T-helper 2 cell treated with Interferon-gamma antibody and Interleukin-4, amounts not matched to agents 5 μg/mL and 100 μg/mL, for 36 hours (primary cell): ENCODE measurements around the gene DDX5.
A peak's percentile ranks its signal among the peaks of the same experiment; 100 is the strongest.

Experiments used
- DNase-seq: peaks from one replicate; pipeline ENCODE4 v3.0.0; 2021; ENCODE audit warnings: low spot score
- H3K27ac Mint-ChIP-seq: one replicate; pipeline ENCODE4 v1.8.0; 2021; ENCODE audit warnings: mild to moderate bottlenecking, mixed read lengths
- H3K27me3 Mint-ChIP-seq: one replicate; pipeline ENCODE4 v1.8.0; 2021; ENCODE audit warnings: low read depth, mixed read lengths
- H3K36me3 Mint-ChIP-seq: one replicate; pipeline ENCODE4 v1.8.0; 2021; ENCODE audit warnings: low read depth, mixed read lengths
- H3K4me1 Mint-ChIP-seq: one replicate; pipeline ENCODE4 v1.8.0; 2021; ENCODE audit warnings: low read depth, mixed read lengths
- H3K4me3 Mint-ChIP-seq: one replicate; pipeline ENCODE4 v1.8.0; 2022; ENCODE audit warnings: mild to moderate bottlenecking, moderate library complexity, mixed read lengths
- H3K9me3 Mint-ChIP-seq: one replicate; pipeline ENCODE4 v1.8.0; 2021; ENCODE audit warnings: mixed read lengths

Gene DDX5

DNA sequence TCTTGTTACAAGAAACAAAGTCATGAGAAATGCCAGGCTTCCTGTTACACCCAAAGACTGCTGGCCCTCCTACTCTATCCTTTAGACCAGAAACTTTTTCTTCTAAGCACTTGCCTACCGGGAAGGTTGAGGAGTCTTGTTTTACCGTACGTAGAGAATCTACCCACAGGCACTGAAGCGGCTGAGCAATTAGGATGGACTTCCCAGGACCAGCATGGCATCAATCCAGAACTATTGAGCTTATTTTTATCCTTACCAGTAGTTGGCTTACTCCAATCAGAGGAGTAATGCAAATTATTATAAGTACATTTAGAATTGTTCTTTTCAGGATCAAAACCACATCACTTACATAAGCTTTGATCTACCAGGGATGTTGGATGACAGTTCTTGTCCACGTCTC is 26.3 kb upstream of the DDX5 start:
- H3K4me1 Mint-ChIP-seq = peaks cover 3% of the 10 kb centered on the region
- H3K27ac Mint-ChIP-seq = no peak overlapping the region
- no peak for DNase-seq
- H3K4me3 Mint-ChIP-seq = no peak overlapping the region
- H3K36me3 Mint-ChIP-seq = peaks cover 62% of the 10 kb centered on the region
- no peaks in the 10 kb centered on the region for H3K27me3 Mint-ChIP-seq
- no peaks in the 10 kb centered on the region for H3K9me3 Mint-ChIP-seq

GRCh38 chr17:64531955-64532371 is 25.9 kb upstream of the DDX5 start:
- H3K27me3 Mint-ChIP-seq = no peaks in the 10 kb centered on the region
- peaks cover 3% of the 10 kb centered on the region for H3K4me1 Mint-ChIP-seq
- DNase-seq = no peak
- peaks cover 61% of the 10 kb centered on the region for H3K36me3 Mint-ChIP-seq
- no peaks in the 10 kb centered on the region for H3K9me3 Mint-ChIP-seq
- no peak overlapping the region for H3K4me3 Mint-ChIP-seq
- H3K27ac Mint-ChIP-seq = no peak overlapping the region

DNA sequence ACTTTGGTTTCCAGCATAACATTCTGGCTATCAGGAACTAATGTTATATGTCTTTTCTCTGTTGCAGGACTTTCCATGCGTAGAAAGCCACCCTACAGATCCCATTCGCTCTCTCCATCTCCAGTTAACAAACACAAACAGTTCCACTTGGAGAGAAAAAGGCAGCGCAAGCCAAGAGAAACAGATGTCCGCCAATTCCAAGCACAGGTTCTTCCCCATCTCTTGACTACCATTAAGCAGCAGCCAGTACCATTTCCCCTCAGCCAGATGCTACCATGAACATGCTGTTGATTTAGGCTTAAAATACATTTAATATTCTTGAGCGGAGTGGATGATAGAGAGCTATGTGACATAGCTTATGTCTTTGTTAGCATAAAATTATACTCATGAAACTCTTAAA is 23.1 kb upstream of the DDX5 start:
- Mint-ChIP-seq H3K9me3 (no peaks in the 10 kb centered on the region), H3K36me3 (peaks cover 59% of the 10 kb centered on the region), H3K4me3 (no peak overlapping the region), H3K4me1 (peaks cover 3% of the 10 kb centered on the region), H3K27me3 (no peaks in the 10 kb centered on the region), H3K27ac (no peak overlapping the region)
- no peak for DNase-seq

- Mint-ChIP-seq H3K36me3 (peaks cover 56% of the 10 kb centered on the region), H3K27ac (no peak overlapping the region), H3K9me3 (no peaks in the 10 kb centered on the region), H3K4me3 (no peak overlapping the region), H3K27me3 (no peaks in the 10 kb centered on the region), H3K4me1 (no peaks in the 10 kb centered on the region)
- DNase-seq = no peak
These were observed 21.8 kb upstream of the DDX5 start for GRCh38 chr17:64527914-64528313.

DNA sequence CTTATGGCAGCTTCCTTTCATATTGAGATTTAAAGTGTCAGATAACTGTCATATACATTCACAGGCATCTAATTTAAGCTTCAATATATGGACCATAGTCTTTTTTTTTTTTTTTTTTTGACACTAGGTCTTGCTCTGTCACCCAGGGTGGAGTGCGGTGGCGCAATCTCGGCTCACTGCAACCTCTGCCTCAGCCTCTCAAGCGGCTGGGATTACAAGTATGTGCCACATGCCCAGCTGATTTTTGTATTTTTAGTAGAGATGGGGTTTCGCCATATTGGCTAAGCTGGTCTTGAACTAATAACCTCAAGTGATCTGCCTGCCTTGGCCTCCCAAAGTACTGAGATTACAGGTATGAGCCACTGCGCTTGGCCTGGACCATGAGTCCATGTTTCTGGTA is 14.3 kb upstream of the DDX5 start:
- peaks cover under 1% of the 10 kb centered on the region for H3K4me1 Mint-ChIP-seq
- H3K36me3 Mint-ChIP-seq = peaks cover 44% of the 10 kb centered on the region
- DNase-seq = no peak
- H3K9me3 Mint-ChIP-seq = no peaks in the 10 kb centered on the region
- no peak overlapping the region for H3K4me3 Mint-ChIP-seq
- no peak overlapping the region for H3K27ac Mint-ChIP-seq
- H3K27me3 Mint-ChIP-seq = no peaks in the 10 kb centered on the region

DNA sequence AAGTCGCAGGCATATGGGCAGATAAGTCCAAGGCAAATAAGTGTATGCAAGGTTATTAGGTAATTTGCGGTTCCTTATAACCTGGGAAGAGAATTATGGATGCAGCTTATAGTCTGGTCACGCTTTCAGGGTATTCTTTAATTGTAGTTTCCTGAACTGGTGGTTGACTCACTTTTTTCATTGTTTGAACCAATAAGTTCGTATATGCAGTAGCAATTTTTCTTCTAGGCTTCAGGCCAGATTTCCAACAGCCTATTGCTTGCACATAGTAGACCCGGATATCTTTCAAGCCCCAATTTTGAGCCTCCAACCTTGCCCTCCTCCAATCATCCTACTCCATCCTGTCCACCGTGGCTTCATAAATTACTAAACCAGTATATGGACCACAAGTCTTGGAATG is 13.5 kb upstream of the DDX5 start:
- Mint-ChIP-seq H3K4me1 (peaks cover 2% of the 10 kb centered on the region), H3K27ac (no peak overlapping the region), H3K27me3 (no peaks in the 10 kb centered on the region), H3K36me3 (peaks cover 48% of the 10 kb centered on the region), H3K4me3 (no peak overlapping the region), H3K9me3 (no peaks in the 10 kb centered on the region)
- DNase-seq = no peak

DNA sequence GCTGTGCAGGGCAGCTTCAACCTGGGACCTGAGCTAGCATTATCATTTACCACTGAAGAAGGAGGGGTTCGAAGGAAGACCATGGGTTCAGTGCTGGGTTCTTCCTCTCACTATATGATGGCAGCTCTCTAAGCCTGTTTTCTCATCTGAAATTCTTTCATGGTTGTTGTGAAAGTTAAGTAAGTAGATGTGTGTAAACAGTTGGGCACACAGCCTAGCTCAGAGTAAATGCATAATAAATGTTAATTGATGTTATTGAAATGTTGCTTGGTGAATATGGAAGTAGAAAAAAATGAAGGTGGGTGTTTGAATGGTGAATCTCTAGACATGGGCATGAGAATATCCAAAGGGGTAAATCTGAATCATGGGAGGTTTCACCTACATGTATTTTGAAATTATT is 9.7 kb upstream of the DDX5 start:
- Mint-ChIP-seq H3K4me1 (peaks cover 6% of the 10 kb centered on the region), H3K27me3 (no peaks in the 10 kb centered on the region), H3K27ac (no peak overlapping the region), H3K36me3 (peaks cover 58% of the 10 kb centered on the region), H3K4me3 (no peak overlapping the region), H3K9me3 (no peaks in the 10 kb centered on the region)
- no peak for DNase-seq

DNA sequence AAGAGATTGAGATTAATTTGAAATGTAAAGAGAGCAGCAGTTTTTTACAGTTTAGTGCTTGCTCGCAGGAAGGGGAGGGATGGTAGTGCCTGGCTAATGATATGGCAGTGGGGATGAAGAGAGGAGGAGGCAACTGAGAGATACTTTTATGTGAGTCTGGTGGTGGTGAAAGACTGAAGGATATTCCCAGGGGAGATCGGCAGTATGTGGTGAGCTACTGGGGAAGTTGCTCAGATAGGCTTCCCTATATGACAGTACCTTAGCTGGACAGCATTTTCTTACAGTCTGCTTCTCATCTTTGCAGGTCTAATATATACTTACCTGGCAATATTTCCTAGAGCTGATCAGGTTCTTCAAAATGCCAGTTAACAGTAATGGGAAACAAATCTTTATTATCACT is 9.3 kb upstream of the DDX5 start:
- H3K27ac Mint-ChIP-seq = no peak overlapping the region

GRCh38 chr17:64509179-64509578 is 3.1 kb upstream of the DDX5 start:
- H3K9me3 Mint-ChIP-seq = no peaks in the 10 kb centered on the region
- H3K36me3 Mint-ChIP-seq = peaks cover 59% of the 10 kb centered on the region
- H3K27me3 Mint-ChIP-seq = peaks cover 8% of the 10 kb centered on the region
- H3K27ac Mint-ChIP-seq = no peak overlapping the region
- H3K4me1 Mint-ChIP-seq = peaks cover 26% of the 10 kb centered on the region
- peak overlapping the region; percentile 48 for H3K4me3 Mint-ChIP-seq
- DNase-seq = no peak

More for the DNA sequence above, 9.3 kb upstream of the DDX5 start:
- Mint-ChIP-seq H3K4me1 (peaks cover 6% of the 10 kb centered on the region), H3K27me3 (no peaks in the 10 kb centered on the region), H3K4me3 (no peak overlapping the region), H3K9me3 (no peaks in the 10 kb centered on the region), H3K36me3 (peaks cover 61% of the 10 kb centered on the region)
- no peak for DNase-seq

DNA sequence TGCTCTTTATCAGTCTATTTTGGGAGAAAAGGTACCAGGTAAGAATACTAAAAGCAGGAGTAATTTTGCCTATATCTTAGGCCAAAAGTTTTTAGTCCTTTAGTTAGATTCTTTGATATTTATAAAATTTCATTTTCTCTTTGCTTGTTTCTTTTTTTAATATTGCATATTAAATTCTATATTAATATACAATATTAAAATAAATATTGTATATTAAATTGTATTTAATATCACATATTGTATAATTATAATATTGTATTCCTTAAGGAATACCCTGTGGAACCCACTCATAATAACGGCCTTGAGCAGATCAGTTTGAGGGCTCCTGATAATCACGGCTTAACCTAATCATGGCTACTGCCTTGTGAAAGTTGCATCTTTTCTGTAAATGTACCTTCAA is 2.6 kb upstream of the DDX5 start:
- H3K4me1 Mint-ChIP-seq = peaks cover 30% of the 10 kb centered on the region
- peaks cover 61% of the 10 kb centered on the region for H3K36me3 Mint-ChIP-seq
- peaks cover 8% of the 10 kb centered on the region for H3K27me3 Mint-ChIP-seq
- H3K4me3 Mint-ChIP-seq = peak overlapping the region; percentile 96
- H3K27ac Mint-ChIP-seq = no peak overlapping the region
- no peak for DNase-seq
- no peaks in the 10 kb centered on the region for H3K9me3 Mint-ChIP-seq

DNA sequence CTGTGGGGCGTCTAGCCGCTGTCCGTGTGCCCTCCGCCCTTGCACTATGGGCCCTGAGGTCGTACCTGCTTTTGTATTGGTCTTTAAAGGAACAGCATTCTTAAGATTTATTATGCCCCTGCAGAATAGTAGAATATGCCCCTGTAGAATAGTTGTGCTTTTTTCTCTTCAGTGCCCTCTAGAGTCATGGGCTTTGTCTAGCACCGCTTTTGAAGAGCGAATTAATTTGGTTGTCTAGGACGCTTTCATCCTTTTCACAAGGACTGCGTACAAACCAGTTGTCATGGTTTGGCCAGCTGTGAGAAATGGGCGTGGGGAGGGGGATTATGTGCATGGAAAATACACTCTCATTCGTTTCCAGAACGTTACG is 1.3 kb upstream of the DDX5 start:
- no peaks in the 10 kb centered on the region for H3K9me3 Mint-ChIP-seq
- peak; percentile 44 for DNase-seq
- peaks cover 8% of the 10 kb centered on the region for H3K27me3 Mint-ChIP-seq
- peaks cover 38% of the 10 kb centered on the region for H3K4me1 Mint-ChIP-seq
- H3K4me3 Mint-ChIP-seq = peak overlapping the region; percentile 96
- H3K36me3 Mint-ChIP-seq = peaks cover 67% of the 10 kb centered on the region
- H3K27ac Mint-ChIP-seq = peak overlapping the region; percentile 99

GRCh38 chr17:64506576-64507412 is 705 bp upstream of the DDX5 start, which contains the start of gene CEP95:
Gene CEP95, plus strand, starts transcription at chr17:64506977. Its CDS starts 121 bp downstream, at chr17:64507098.
- Mint-ChIP-seq H3K9me3 (no peaks in the 10 kb centered on the region), H3K27ac (peak within 1 kb of the TSS; percentile 99), H3K27me3 (peaks cover 8% of the 10 kb centered on the region), H3K36me3 (peaks cover 70% of the 10 kb centered on the region), H3K4me1 (peaks cover 43% of the 10 kb centered on the region), H3K4me3 (peak within 1 kb of the TSS; percentile 96)
- DNase-seq = peak; percentile 95

- H3K9me3 Mint-ChIP-seq = no peaks in the 10 kb centered on the region
- peak; percentile 79 for DNase-seq
- H3K27me3 Mint-ChIP-seq = peaks cover 8% of the 10 kb centered on the region
- H3K4me3 Mint-ChIP-seq = peak overlapping the region; percentile 96
- peaks cover 70% of the 10 kb centered on the region for H3K36me3 Mint-ChIP-seq
- H3K4me1 Mint-ChIP-seq = peaks cover 49% of the 10 kb centered on the region
- peak overlapping the region; percentile 99 for H3K27ac Mint-ChIP-seq
These were observed 519 bp downstream of the DDX5 start for GRCh38 chr17:64505340-64506200.

DNA sequence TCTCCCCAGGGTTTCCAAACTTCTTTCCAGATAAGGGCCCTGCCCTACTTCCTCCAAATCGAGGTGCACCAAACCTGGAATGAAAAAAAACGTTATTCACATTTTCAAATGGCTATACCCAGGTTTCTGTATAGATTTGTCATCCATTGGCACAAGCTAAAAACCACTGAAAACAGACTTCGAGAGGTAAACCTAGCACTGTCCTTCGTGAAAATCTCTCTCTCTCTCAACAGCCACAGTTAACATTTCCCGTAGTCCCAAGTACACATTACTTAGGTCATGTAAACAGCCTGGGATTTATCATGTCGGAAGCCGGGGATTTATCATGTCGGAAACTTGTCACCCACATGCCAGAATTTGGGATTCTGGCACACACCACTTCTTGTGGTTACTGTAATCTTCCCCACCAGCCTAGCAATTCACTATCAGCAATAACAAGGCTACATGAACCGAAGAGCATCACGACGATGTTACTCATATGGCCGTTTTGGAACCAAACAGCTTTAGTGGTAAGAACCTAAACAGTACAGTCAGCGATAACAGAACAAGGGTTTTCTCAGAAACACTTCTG is 1.2 kb downstream of the DDX5 start:
- peaks cover 73% of the 10 kb centered on the region for H3K36me3 Mint-ChIP-seq

More for the DNA sequence above, 1.2 kb downstream of the DDX5 start:
- peak overlapping the region; percentile 99 for H3K27ac Mint-ChIP-seq
- DNase-seq = no peak
- H3K27me3 Mint-ChIP-seq = peaks cover 8% of the 10 kb centered on the region
- peaks cover 55% of the 10 kb centered on the region for H3K4me1 Mint-ChIP-seq
- peak overlapping the region; percentile 96 for H3K4me3 Mint-ChIP-seq
- H3K9me3 Mint-ChIP-seq = no peaks in the 10 kb centered on the region
